GM18909 (cell line): ENCODE data around the gene PHF12.
"Not testable (repeated sequence)": the region's sequence is repeated elsewhere in the genome, so short reads cannot be mapped to it uniquely, and the experiment has no call there.

Experiments
- ATAC-seq: cut with Tn5 transposase; IDR thresholded peaks from one replicate; pipeline ENCODE4 v1.9.1; 2021; ENCODE audit warnings: mild to moderate bottlenecking; ENCODE audit not compliant: unreplicated experiment, poor library complexity

PHF12 gene

GRCh38 chr17:28908640-28909167 is 42.6 kb downstream of the PHF12 start:
- ATAC-seq = no peak

GRCh38 chr17:28907709-28908475 is 43.4 kb downstream of the PHF12 start:
- no peak for ATAC-seq

DNA sequence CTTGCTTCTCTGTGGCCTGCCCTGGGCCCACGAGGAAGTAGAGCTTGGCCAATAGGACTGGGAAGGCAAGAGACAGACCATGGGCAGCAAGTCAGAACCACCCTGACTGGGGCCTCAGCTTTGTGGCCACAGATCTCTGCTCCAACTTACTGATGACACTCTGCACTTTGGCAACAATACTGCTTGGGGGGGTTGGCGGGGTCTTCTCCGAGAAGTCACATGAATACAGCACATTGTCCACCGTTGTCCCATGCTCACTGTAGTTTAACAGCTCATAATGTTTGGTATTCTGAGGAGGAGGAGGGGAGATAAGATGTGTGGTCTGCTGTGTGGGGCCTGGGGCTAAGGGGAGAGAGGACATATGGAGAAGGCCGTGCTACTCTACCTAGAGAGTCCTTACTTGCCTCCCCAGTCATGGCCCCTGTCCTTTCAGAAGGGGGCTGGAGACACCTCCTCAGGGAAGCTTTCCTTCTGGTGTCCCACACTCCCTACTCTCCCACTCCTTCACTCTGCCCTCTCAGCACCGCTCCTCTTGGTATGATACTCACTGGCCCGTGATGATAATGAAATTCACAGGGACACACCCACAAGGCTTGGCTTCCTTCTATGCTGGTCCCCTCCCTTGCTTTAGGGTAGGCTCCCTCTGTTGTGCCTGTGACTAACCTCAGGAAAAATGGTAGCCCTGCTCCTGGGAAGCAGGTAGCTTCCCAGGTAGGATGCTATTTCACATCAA is 44.4 kb downstream of the PHF12 start:
- ATAC-seq = no peak

DNA sequence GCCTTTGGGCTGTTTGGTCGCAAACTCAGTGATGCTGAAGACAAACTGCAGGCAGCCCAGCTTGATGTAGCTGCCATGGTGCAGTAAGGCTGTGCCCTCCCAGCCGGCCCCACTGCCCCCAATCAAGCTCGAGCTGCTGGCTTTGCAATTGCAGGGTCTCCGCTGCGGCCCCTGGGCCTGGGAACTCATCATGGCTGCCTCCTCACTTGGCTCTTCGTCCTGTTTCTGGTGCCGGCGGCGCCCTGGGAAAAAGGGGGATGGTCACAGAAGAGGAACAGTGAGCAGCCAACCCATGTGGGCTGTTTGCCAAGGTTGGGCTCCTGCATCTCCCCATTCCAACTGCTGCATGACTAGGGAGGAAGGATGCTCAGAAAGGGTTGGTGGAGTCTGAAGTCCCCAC is 45.0 kb downstream of the PHF12 start:
- no peak for ATAC-seq

DNA sequence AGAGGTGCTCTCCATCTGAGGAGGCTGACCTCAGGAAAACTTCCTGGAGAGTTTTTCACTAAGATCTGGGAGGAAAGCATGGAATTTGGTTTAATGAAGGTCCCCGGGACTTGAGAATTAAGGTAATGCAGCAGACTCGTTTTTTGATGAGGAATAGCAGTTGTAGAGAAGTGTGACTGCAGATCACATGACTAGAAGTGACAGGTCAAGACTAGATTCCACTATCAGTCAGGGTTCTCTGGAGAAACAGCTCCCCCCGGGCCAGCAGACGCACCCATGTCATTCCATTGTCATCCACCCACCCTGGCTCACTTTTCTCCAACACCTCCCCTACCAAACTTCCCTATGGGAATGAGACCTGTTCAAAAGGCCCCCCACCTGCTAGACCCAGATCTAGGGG is 46.5 kb downstream of the PHF12 start:
- no peak for ATAC-seq

DNA sequence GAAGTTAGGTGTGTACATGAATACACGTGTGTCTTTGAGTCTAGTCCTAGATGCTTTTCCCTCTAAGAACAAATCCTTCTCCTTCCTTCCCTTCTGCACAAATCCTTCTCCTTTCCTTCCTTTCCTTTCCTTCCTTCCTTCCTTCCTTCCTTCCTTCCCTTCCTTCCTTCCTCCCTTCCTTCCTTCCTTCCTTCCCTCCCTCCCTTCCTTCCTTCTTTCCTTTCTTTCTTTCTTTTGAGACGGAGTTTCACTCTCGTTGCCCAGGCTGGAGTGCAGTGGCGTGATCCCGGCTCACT is 47.8 kb downstream of the PHF12 start:
- ATAC-seq = not testable (repeated sequence)

DNA sequence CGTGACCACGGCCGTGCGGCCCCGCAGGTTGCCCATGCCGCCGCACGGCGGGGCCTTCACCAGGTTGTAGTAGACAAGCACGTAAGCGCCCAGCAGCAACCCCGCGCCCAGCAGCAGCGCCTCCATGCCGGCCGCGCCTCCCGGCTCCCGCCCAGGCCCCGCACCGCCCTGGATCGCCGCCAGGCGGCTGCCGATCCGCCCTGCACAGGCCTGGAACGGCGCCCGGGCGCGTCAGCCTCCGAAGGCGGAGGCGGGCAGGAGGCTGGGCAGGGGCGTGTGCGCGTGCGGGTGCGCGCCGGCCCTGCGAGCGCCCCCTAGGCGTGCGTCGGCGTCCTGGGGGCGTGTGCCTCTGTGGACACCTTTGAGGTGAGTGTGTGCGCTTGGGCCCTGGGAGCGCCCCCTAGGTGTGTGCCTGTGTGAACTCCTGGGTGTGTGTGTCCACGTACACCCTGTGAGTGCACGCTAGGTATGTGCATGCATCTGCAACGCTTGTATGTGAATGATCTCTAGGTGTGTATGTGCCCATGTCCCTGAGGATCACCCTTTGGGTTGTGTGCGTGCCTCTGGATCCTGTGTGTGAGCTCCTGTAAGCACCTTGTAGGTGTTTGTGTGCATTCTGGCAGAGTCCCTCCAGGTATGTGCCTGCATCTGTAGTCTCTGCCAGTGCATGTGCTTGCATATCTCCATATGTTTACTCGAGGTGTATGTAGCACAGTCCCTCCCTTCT is 48.3 kb downstream of the PHF12 start, which contains the start of gene DHRS13:
Gene DHRS13, minus strand, starts transcription at position 261 of the 727 bp plus-strand sequence. Its CDS starts 135 bp downstream, at position 126.
- peak; percentile 87 for ATAC-seq

- peak; percentile 46 for ATAC-seq
Observed at GRCh38 chr17:28901866-28902818, 49.2 kb downstream of the PHF12 start.

DNA sequence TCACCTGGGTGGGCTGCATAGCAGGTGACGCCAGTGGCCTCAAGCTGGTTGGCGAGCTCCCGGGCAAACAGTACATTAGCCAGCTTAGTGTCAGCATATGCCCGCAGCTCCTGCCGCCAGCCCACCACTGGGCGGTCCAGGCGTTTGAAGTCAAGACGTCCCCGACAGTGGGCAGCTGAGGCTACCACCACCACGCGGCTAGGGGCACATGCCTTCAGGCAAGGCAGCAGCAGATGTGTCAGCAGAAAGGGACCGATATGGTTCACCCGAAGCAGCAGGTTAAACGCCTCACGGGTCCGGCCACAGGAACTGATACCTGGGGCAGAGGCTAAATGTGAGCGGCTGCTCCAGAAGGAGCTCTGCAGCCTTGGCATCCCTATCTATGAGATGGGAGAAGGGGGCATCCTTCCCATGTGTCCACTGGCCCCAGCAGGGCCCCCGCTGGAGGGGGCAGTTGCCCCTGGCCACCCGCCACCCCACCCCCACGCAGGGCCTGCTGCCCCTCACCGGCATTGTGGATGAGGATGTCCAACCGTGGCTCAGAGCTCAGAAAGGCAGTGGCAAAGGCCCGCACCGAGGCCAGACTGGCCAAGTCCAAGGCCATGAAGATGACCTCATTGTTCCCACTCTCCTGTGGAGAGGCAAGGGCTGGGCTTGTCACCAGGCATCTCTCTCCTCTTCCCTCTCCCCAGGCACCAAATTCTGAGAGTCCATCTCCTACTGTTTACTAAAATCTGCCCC is 50.2 kb downstream of the PHF12 start:
- no peak for ATAC-seq

- ATAC-seq = no peak
Observed at GRCh38 chr17:28899212-28899815, 52.0 kb downstream of the PHF12 start.

- no peak for ATAC-seq
Observed at GRCh38 chr17:28898527-28898955, 52.8 kb downstream of the PHF12 start.

DNA sequence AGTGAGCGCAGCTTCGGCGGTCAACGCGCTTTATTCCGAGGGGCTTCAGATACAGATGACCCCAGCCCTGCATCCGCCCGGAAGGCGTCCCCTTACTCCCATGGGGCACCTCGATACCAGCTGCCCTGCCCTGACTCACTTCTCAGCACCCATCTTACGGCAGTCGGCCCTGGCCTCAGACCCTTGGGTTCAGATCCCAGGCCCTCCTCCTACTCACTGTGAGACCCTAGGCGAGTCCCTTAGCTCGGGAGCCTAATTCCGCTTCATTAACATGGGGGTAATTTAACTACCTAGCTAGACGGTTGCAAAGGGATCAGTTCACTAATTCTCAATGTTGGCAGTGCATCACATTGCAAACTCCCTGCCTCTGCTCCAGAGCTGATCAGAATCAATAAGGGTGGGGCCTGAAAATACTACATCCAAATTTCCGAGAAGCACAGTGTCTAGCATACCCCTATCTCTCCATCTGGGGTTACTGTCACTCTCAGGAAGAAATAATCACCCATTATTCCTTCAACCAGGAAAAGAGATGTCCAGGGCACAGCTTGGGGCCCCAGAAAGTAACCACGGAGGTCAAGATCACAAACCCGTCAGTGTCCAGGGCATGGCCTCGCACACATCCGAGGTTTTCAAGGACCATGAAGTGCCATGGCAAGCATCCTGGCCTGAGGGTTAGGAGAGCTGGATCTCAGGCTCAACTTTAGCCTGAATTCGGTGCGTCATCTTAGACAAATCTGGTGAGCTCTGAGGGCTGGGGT is 53.4 kb downstream of the PHF12 start:
- ATAC-seq = no peak

GRCh38 chr17:28896884-28897768 is 54.2 kb downstream of the PHF12 start, which contains the start of gene FLOT2:
Gene FLOT2, minus strand, starts transcription at chr17:28897733. Its CDS starts 159 bp downstream, at chr17:28897574.
- no peak for ATAC-seq

DNA sequence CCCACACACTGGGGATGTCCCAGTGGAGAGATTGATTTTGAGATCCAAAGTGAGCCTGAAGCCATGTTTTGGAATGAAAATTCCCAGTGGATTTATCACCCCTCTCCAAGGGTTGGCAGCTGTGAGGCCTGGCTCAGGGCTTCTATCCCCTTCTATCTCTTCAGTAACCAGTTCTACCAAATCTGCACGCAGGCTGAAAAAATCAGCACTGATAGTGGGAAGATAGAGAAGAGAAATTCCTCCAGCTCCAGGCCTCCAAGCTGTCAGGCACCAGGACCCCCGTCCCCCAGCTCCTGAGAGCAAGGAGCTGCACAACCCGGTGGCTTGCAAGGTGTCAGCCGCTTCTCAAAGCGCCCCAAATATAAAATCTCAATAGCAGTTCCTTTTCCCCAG is 54.8 kb downstream of the PHF12 start:
- no peak for ATAC-seq

- no peak for ATAC-seq
Observed at GRCh38 chr17:28895794-28896447, 55.4 kb downstream of the PHF12 start.
